Endothelial cell of hepatic sinusoid (primary cell): ENCODE measurements around the gene GBF1.

Experiments
- in situ Hi-C: cut with HindIII; loops from 2 replicates; pipeline ENCODE4 v1.10.0; 2017; ENCODE audit warnings: low sequenced_read_pairs

GBF1 gene

DNA sequence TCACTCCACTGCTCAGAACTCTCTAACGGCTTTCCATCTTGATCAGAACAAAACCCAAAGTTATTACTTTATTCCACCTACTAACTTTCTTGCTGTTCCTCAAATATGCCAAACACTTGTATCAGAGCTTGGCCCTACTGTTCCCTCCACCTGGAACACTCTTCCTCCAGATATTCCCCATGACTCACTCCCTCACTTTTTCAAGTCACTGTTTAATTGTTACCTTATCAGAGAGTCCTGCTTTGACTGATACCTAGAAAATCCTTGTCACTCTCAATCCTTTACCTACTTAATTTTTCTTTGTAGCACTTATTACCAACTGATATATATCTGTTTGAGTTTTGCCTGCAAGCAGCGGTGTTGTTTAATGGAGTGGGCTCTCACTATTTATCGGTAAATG, 144.6 kb downstream of the GBF1 start:
- in situ Hi-C loops = loop anchor here (5.0 to 10.0 kb wide), 2 partner anchors 38 to 165 kb away; partner anchors contain the start of gene ELOVL3

DNA sequence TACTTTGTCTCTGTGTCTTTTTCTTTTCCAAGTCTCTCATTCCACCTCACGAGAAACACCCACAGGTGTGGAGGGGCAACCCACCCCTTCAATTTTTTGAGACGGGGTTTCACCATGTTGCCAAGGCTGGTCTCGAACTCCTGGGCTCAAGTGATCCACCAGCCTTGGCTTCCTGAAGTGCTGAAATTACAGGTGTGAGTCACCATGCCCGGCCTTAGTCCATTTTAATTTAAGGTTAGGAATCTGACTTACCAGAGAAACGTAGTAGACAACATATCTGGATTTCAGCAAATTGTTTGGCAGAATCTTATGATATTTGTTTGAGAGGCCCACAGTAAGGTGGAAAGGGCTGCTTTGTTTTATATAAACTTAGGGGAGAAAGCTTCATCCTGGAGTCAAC, 147.0 kb downstream of the GBF1 start:
- in situ Hi-C loops = no loop called here

DNA sequence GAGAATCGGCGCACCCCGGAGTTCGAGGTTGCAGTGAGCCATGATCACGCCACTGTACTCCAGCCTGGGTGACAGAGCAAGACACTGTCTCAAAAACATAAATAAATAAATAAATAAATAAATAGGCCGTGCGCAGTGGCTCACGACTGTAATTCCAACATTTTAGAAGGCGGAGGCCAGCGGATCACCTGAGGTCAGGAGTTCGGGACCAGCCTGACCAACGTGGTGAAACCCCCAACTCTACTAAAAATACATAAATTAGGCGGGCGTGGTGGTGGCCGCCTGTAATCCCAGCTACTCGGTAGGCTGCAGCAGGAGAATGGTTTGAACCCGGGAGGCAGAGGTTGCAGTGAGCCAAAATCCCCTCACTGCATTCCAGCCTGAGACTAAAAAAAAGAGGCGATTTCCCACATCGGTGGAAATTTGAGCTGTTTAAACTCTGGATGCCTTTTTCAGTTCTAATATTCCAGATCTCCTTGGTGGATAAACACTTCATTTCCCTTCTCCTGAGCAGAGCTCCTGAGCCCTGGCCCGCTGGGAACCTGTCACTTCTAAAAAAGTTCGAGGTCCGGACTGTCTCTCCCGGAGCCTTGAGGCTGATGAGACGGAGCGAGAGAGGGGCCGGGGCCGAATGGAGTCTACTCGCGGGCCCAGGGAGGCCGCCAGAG, 148.2 kb downstream of the GBF1 start:
- in situ Hi-C loops = no loop called here

DNA sequence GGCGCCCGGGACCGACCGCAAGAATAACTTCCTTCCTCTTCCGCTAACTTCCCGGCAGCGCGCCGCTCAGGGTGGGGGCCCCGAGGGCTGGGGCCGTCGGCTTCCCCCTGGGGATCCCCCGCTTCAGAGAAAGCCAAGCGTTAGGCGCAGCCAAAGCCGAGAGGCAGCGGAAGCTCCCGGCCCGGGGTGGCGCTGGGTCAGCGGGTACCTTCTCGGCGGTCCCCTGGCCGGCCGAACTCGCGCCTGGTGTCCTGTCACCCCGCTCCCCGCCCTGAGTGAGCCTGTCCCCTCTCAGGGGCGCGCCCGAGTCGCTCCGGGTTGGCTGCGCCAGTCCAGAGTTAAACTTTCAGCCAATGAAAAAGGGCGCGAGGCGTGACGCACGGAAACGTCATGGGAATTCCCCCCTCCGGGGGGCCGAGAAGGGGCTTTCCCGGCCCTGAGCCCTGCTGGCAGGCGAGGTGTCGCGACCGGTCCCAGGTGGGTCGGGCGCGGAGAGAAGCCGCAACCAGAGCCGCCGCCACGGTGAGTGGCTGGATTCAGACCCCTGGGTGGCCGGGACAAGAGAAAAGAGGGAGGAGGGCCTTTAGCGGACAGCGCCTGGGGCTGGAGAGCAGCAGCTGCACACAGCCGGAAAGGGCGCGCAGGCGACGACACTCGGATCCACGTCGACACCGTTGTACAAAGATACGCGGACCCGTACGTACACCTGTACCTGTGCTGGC, 148.9 kb downstream of the GBF1 start:
- in situ Hi-C loops = no loop called here

DNA sequence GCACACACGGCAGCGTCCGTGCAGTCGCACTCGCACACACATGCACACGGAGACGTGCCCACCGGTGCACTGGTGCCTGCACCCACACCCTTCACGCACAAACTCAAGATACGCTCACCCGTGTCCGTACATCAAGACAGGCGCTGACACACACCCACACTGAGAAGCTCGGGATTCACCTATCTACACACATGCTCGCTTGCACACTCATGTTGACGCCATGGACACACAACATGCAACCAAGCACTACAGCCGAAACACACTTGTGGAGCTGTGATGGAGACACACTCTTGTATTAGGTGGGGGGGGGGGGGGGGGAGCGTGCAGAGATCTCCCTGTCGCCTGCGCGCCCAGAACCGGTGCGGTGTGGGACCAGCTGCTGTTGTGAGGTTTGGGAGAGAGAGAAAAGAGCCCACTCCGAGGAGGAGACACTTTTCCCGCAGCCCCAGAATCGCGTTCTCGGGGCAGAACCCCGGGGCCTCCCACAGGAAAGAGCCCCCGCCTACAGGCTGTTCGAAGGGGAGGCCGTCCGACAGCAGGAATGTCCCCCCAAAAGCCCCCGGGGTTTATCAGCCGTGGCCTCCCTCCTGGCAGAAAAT, 149.6 kb downstream of the GBF1 start:
- in situ Hi-C loops = no loop called here

DNA sequence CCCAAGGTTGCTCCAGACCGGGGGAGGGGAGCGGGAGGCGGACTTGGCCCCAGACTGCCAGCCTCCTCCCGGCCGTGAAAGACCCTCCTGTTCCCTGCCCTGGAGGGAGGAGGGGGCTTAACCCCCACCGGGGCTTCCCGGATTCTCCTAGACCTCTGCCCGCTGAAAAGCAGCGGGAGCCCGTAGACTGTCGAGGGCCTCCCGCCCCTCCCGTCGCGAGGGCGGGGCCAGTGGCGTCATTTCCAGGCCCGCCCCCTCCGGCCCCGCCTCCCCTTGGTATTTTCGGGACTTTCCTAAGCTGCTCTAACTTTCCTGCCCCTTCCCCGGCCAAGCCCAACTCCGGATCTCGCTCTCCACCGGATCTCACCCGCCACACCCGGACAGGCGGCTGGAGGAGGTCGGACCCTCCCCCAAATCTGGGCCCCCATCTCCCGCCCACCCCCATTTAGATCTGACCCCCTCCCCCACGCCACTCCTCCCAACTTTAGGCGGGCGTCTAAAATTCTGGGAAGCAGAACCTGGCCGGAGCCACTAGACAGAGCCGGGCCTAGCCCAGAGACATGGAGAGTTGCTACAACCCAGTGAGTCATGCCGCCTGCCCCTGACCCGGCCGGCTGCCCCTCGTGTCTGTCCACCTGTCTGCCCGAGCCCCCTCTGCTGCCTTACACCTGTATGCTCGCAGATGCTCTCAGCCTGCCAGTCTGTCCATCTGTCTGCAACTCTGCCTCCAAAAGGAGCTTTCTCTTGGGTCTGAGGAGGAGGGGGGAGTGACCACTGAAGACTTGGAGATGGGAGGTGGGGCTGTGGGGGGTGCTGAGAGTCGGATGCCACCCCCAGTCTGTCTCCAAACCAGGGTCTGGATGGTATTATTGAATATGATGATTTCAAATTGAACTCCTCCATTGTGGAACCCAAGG, 150.3 kb downstream of the GBF1 start, which contains the start of gene NFKB2:
TSS of gene NFKB2 (plus strand) at position 306 of the 917 bp plus-strand sequence. CDS start at position 561, 255 bp downstream.
- in situ Hi-C loops = no loop called here

DNA sequence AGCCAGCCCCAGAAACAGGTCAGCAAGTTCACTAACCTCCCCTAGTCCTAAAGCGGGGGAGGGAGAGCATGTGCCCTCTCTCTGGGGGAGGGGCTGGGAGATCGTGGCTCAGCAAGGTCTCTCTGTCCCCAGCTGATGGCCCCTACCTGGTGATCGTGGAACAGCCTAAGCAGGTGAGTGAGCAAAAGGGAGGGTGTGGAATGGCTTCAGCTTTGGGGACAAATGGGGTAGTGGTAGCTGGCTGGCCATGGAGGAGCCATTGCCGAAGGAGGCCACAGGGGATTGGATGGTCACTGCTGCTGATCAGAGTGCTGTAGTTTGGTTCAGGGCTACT, 151.0 kb downstream of the GBF1 start:
- in situ Hi-C loops = no loop called here

DNA sequence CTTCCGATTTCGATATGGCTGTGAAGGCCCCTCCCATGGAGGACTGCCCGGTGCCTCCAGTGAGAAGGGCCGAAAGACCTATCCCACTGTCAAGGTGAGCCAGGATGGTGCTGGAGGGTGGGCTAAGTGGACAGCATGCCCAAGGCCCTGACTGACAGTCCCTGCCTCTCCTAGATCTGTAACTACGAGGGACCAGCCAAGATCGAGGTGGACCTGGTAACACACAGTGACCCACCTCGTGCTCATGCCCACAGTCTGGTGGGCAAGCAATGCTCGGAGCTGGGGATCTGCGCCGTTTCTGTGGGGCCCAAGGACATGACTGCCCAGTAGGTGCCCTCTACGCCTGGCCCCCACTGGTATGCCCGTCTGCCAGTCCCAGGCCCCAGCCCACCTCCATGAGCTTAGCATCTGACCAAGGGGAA, 151.4 kb downstream of the GBF1 start:
- in situ Hi-C loops = no loop called here

DNA sequence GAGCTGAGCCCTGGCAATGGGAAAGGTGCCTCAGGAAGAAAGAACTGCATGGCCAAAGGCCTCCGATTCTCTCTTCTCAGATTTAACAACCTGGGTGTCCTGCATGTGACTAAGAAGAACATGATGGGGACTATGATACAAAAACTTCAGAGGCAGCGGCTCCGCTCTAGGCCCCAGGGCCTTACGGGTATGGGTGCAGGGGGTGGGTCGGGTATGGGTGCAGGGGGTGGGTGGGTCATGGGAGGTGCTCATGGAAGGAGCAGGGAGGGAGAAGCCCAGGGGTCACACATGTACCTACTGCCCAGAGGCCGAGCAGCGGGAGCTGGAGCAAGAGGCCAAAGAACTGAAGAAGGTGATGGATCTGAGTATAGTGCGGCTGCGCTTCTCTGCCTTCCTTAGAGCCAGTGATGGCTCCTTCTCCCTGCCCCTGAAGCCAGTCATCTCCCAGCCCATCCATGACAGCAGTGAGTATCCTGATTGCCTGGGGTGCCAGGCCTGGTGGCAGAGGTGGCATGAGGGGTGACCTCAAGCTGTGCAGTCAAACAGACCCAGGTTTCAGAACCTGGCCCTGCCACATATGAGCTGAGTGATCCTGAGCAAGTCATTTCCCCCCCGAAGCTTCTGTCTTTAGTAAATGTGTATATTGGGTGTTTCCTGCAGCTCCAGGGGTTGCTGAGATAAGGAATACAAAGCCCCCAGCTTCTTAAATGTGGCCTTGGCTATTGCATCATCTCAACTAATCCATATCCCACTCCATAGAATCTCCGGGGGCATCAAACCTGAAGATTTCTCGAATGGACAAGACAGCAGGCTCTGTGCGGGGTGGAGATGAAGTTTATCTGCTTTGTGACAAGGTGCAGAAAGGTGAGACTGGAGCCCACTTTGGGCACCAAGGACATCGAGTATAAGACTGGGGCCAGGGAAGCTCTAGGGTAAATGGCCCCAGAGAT, 152.2 kb downstream of the GBF1 start:
- in situ Hi-C loops = no loop called here

DNA sequence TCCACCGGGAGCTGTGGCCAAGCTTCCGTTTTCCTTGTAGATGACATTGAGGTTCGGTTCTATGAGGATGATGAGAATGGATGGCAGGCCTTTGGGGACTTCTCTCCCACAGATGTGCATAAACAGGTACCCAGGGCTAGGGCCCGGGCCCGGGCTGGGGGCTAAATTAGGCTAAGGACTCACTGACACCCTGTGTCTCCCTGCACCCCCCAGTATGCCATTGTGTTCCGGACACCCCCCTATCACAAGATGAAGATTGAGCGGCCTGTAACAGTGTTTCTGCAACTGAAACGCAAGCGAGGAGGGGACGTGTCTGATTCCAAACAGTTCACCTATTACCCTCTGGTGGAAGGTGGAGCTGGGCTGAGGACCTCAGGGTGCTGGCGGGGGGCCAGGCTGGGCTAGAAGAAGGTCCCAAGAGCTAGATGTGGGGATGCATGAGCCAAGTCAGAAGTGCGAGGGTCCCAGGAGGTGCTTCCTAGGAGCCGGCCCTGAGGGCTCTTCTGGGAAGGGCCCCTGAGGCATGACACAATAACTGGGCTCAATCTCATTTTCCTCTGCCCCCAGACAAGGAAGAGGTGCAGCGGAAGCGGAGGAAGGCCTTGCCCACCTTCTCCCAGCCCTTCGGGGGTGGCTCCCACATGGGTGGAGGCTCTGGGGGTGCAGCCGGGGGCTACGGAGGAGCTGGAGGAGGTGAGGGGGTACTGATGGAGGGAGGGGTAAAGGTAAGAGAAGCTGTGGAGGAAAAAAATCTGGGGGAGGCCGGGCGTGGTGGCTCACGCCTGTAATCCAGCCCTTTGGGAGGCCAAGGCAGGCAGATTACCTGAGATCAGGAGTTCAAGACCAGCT, 153.1 kb downstream of the GBF1 start:
- in situ Hi-C loops = no loop called here

DNA sequence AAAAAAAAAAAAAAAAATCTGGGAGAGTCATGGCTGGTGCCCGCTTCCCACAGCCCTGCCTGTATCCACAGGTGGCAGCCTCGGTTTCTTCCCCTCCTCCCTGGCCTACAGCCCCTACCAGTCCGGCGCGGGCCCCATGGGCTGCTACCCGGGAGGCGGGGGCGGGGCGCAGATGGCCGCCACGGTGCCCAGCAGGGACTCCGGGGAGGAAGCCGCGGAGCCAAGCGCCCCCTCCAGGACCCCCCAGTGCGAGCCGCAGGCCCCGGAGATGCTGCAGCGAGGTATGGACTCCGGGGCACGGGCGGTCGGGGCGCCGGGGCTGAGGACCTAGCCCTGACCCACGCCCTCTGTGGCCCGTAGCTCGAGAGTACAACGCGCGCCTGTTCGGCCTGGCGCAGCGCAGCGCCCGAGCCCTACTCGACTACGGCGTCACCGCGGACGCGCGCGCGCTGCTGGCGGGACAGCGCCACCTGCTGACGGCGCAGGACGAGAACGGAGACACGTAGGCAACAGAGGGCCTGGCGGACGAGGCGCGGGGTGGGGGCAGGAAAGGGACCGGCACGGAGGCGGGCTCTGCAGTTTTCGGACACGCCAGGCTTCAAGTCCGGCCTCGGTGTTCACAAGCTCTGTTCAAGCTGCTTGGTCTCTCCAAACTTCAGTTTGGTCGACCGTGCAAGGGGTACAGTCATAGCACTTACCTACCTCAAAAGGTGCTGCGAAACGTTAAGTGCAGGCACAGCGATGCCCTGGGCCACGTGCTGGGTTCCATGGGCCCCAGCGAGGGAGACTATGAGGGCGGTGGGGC, 154.1 kb downstream of the GBF1 start:
- in situ Hi-C loops = no loop called here

DNA sequence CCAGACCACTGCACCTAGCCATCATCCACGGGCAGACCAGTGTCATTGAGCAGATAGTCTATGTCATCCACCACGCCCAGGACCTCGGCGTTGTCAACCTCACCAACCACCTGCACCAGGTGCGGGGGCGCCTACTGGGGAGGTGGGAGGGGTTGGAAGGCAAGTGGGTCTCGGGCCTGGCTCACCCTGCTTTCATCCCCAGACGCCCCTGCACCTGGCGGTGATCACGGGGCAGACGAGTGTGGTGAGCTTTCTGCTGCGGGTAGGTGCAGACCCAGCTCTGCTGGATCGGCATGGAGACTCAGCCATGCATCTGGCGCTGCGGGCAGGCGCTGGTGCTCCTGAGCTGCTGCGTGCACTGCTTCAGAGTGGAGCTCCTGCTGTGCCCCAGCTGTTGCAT, 154.7 kb downstream of the GBF1 start:
- in situ Hi-C loops = no loop called here

DNA sequence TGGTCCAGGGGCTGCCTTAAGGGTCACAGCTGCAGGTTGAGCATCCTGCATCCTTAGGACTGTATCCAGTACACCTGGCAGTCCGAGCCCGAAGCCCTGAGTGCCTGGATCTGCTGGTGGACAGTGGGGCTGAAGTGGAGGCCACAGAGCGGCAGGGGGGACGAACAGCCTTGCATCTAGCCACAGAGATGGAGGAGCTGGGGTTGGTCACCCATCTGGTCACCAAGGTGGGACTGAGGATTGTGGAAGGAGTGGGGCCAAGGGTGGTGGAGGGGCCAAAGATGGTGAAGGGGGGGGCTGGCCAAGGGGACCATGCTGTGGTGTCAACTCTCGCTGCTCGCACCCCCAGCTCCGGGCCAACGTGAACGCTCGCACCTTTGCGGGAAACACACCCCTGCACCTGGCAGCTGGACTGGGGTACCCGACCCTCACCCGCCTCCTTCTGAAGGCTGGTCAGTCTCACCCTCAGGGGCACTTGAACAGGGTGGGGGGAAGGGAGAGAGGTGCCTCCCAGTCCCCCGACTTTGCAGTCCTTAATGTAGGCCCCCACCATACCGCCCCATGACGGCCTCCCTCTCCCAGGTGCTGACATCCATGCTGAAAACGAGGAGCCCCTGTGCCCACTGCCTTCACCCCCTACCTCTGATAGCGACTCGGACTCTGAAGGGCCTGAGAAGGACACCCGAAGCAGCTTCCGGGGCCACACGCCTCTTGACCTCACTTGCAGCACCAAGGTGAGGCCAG, 155.4 kb downstream of the GBF1 start:
- in situ Hi-C loops = no loop called here

DNA sequence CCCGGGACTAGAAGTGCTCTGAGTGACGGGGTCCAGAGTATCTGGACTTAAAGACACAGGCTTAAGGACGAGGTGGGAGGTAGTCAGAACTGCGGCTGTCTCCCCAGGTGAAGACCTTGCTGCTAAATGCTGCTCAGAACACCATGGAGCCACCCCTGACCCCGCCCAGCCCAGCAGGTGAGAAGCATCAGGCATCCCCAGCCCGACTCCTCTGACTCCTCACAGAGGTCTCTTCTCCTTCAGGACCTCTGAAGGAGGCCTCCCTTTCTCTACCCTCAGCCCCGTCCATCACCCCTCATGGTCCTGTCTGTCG, 156.0 kb downstream of the GBF1 start:
- in situ Hi-C loops = no loop called here

DNA sequence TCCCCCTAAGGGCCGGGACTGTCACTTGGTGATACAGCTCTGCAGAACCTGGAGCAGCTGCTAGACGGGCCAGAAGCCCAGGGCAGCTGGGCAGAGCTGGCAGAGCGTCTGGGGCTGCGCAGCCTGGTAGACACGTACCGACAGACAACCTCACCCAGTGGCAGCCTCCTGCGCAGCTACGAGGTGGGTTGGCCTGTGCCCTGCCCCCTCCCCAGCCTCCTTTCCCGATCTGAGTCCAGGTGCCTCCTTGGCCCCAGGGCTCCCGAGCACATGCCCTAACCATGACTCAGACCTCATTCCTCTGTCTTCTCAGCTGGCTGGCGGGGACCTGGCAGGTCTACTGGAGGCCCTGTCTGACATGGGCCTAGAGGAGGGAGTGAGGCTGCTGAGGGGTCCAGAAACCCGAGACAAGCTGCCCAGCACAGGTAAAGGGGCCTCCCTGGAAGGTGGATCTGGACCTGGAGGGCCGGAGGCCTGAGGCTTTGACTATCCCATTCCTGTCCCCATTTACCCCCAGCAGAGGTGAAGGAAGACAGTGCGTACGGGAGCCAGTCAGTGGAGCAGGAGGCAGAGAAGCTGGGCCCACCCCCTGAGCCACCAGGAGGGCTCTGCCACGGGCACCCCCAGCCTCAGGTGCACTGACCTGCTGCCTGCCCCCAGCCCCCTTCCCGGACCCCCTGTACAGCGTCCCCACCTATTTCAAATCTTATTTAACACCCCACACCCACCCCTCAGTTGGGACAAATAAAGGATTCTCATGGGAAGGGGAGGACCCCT, 156.6 kb downstream of the GBF1 start:
- in situ Hi-C loops = no loop called here

DNA sequence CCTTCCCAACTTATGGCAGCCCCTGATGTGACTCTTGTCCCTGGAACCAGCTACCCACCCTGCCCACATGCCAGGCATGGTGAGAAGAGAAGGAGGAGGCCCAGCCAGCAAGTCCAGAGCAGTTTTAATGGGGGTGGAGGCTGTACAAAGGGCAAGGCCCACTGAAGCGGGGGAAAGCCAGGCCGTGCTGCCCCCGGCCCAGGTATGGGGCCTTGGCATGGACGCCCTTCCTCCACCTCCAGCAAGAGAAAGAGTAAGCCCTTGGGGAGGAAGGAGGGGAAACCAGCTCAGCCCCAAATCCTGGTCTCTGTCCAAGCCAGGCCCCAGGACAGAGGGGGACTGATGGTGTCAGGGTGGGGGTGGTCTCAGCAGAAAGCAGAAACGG, 157.2 kb downstream of the GBF1 start:
- in situ Hi-C loops = no loop called here

DNA sequence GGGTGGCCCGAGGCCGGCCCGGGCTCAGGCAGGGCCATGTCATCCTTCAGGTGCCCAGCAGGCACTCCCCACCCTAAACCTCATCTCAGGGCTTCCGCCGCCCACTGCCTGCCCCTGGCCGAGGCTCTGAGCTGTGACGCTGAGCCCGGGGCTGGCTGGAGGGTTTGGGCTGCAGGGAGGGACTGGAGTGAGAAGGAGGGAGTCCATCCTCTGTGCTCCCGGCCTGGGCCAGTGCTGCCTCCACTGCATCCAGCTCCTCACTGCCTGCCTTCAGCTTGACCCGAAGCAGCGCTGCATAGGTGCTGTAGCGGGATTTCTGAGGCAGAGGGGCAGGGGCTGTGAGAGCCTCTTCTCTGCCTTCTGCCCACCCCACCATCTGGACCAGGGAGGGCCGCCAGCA, 157.8 kb downstream of the GBF1 start:
- in situ Hi-C loops = no loop called here
